Fibroblast of lung (primary cell): ENCODE measurements around the gene TDP1. TPM values are rescaled to one million over a fixed set of nuclear protein-coding genes. Genes with fewer than 3 reads are reported as not detected.
"Not testable (repeated sequence)": the region's sequence is repeated elsewhere in the genome, so short reads cannot be mapped to it uniquely, and the experiment has no call there.

Experiments used
- DNase-seq, 2 donors: peaks; one replicate each; pipeline versions ENCODE4 v3.0.0 to v3.0.0-alpha.2; 2010; ENCODE audit warnings: low read depth in 2 of 2
- H2AFZ ChIP-seq: 2 replicates; pipeline ENCODE4 v1.5.1; 2012; ENCODE audit warnings: low read length, control low read depth, inconsistent platforms
- H3K27ac ChIP-seq: 2 replicates; pipeline ENCODE4 v1.5.1; 2011; ENCODE audit warnings: low read length, control low read depth; ENCODE audit not compliant: insufficient read depth
- H3K27me3 ChIP-seq: 2 replicates; pipeline ENCODE4 v1.5.1; 2011; ENCODE audit warnings: mild to moderate bottlenecking, low read length; ENCODE audit not compliant: control insufficient read depth, insufficient read depth
- H3K36me3 ChIP-seq: 2 replicates; pipeline ENCODE4 v1.5.1; 2011; ENCODE audit warnings: low read length; ENCODE audit not compliant: control insufficient read depth, insufficient read depth
- H3K4me1 ChIP-seq: 2 replicates; pipeline ENCODE4 v1.5.1; 2011; ENCODE audit warnings: low read length; ENCODE audit not compliant: control insufficient read depth, insufficient read depth; ENCODE audit errors: extremely low read depth
- H3K4me2 ChIP-seq: 2 replicates; pipeline ENCODE4 v1.5.1; 2011; ENCODE audit warnings: low read length, control low read depth; ENCODE audit not compliant: insufficient read depth; ENCODE audit errors: extremely low read depth
- H3K4me3 ChIP-seq, 4 experiments: fragments of 200-600 bp in 1 of 4; sonication (generic) in 1 of 4; replicated peaks in 1 of 4; 2 replicates each; pipeline ENCODE4 v1.5.1; 2011 to 2016; ENCODE audit warnings: low read length in 4 of 4, low read depth in 3 of 4, mild to moderate bottlenecking in 3 of 4, control low read depth in 2 of 4, inconsistent platforms in 1 of 4, mixed read lengths in 1 of 4; ENCODE audit not compliant: insufficient read depth in 1 of 4; ENCODE audit errors: control extremely low read depth in 1 of 4
- H3K79me2 ChIP-seq: 2 replicates; pipeline ENCODE4 v1.5.1; 2012; ENCODE audit warnings: mild to moderate bottlenecking, low read length, inconsistent platforms; ENCODE audit not compliant: control insufficient read depth, insufficient read depth
- H3K9ac ChIP-seq: 2 replicates; pipeline ENCODE4 v1.5.1; 2011; ENCODE audit warnings: mild to moderate bottlenecking, low read length, control low read depth; ENCODE audit not compliant: insufficient read depth
- H3K9me3 ChIP-seq: 2 replicates; pipeline ENCODE4 v1.5.1; 2012; ENCODE audit warnings: low read depth, low read length; ENCODE audit not compliant: control insufficient read depth, insufficient read depth
- H4K20me1 ChIP-seq: 2 replicates; pipeline ENCODE4 v1.5.1; 2011; ENCODE audit warnings: low read length; ENCODE audit not compliant: control insufficient read depth, insufficient read depth; ENCODE audit errors: extremely low read depth
- CTCF ChIP-seq, 2 donors: IDR thresholded peaks in 1 of 2; conservative IDR thresholded peaks in 1 of 2; 1 replicate in 1 of 2; 2 replicates in 1 of 2; pipeline ENCODE4 v1.5.1; 2011 to 2012; ENCODE audit warnings: low read length in 2 of 2, control low read depth in 1 of 2, inconsistent platforms in 1 of 2, low read depth in 1 of 2, mild to moderate bottlenecking in 1 of 2
- EZH2 ChIP-seq: IDR thresholded peaks from 2 replicates; pipeline ENCODE4 v1.5.1; 2012; ENCODE audit warnings: low read length, control low read depth, mild to moderate bottlenecking; ENCODE audit errors: missing control alignments
- polyA plus RNA-seq, 2 donors: library from polyadenylated mRNA; depleted of rRNA in 1 of 2; stranded (reverse) in 1 of 2; unstranded in 1 of 2; fragments of >200 nt; gene quantifications; 2 replicates each; pipeline ENCODE4 v1.2.1, GENCODE V29; 2011 to 2012; ENCODE audit warnings: missing spikeins in 1 of 2
- total RNA-seq: library from RNA; depleted of rRNA; stranded (reverse); fragments of >200 nt; gene quantifications from 2 replicates; pipeline ENCODE4 v1.2.1, GENCODE V29; 2014

The TDP1 gene
- total and polyA plus RNA-seq, 2 donors (not counting 1 experiment from before 2014, with no cell fraction given), result 11.7 to 13.7 TPM

GRCh38 chr14:90088176-90088575 is 132.4 kb downstream of the TDP1 start:
- Histone ChIP-seq H3K79me2 (no peaks in the 10 kb centered on the region), H2AFZ (no peak overlapping the region), H4K20me1 (no peaks in the 10 kb centered on the region), H3K36me3 (no peaks in the 10 kb centered on the region), H3K4me2 (no peak overlapping the region), H3K27ac (no peak overlapping the region), H3K27me3 (no peaks in the 10 kb centered on the region), H3K9ac (no peak overlapping the region), H3K9me3 (no peaks in the 10 kb centered on the region), H3K4me1 (no peaks in the 10 kb centered on the region), H3K4me3 (no peak overlapping the region)
- DNase-seq, result peak in 1 of 2 donors; percentile 2
- no peak for TF ChIP-seq CTCF (conservative IDR thresholded peaks at IDR 0.05 in 1 of 2, IDR thresholded peaks at IDR 0.05 in 1 of 2; ENCODE audit: low read depth in 1 of 2, low read length in 2 of 2)
- TF ChIP-seq EZH2, result no peak

GRCh38 chr14:90089486-90089885 is 133.8 kb downstream of the TDP1 start:
- H3K4me2 ChIP-seq, H3K79me2 ChIP-seq, H4K20me1 ChIP-seq, H3K27me3 ChIP-seq, H3K4me3 ChIP-seq, H3K9me3 ChIP-seq, H3K27ac ChIP-seq, H2AFZ ChIP-seq, DNase-seq, H3K4me1 ChIP-seq, H3K9ac ChIP-seq, H3K36me3 ChIP-seq: not testable (repeated sequence)

- Histone ChIP-seq H3K27me3 (no peaks in the 10 kb centered on the region), H3K9me3 (no peaks in the 10 kb centered on the region), H4K20me1 (no peaks in the 10 kb centered on the region), H3K36me3 (no peaks in the 10 kb centered on the region), H3K79me2 (no peaks in the 10 kb centered on the region), H3K27ac (no peak overlapping the region), H3K4me2 (no peak overlapping the region), H3K9ac (no peak overlapping the region), H3K4me3 (no peak overlapping the region), H3K4me1 (no peaks in the 10 kb centered on the region), H2AFZ (no peak overlapping the region)
- TF ChIP-seq EZH2 (no peak), CTCF (conservative IDR thresholded peaks at IDR 0.05 in 1 of 2, IDR thresholded peaks at IDR 0.05 in 1 of 2; ENCODE audit: low read depth in 1 of 2, low read length in 2 of 2) (no peak)
- DNase-seq, result peak; percentile 17 to 91
Measured at GRCh38 chr14:90091393-90091792, 135.7 kb downstream of the TDP1 start.
